Naive thymus-derived CD8-positive, alpha-beta T cell (primary cell): ENCODE results near the gene ADARB2. TPM values are rescaled to one million over a fixed set of nuclear protein-coding genes. Genes with fewer than 3 reads are reported as not detected.

Experiments used
- ATAC-seq, 2 donors: fragments of 150-1000 bp; cut with Tn5 transposase in 1 of 2; sonication (Bioruptor Pico), chemical (Tn5 transposase) in 1 of 2; 1 replicate in 1 of 2; 2 replicates in 1 of 2; pipeline ENCODE4 v1.10.0; 2021; ENCODE audit warnings: mild to moderate bottlenecking in 2 of 2, moderate library complexity in 2 of 2
- POLR2A ChIA-PET: fragments of 350-600 bp; sonication (Branson Sonifier 250); formaldehyde crosslinking; loops from one replicate; lab custom pipeline; 2021; ENCODE audit warnings: antibody characterized with exemption; lab: Charles Lee
- DNase-seq, 10 donors: peaks; one replicate each; pipeline versions ENCODE4 v3.0.0 to v3.0.0-alpha.2; 2020 to 2022
- H3K27ac Mint-ChIP-seq, 10 donors: one replicate each; pipeline ENCODE4 v1.8.0; 2020 to 2022; ENCODE audit warnings: mild to moderate bottlenecking in 10 of 10, mixed read lengths in 10 of 10, moderate library complexity in 4 of 10, inconsistent platforms in 1 of 10
- H3K27me3 Mint-ChIP-seq, 5 donors: one replicate each; pipeline ENCODE4 v1.8.0; 2021 to 2022; ENCODE audit warnings: mixed read lengths in 5 of 5
- H3K36me3 Mint-ChIP-seq, 3 donors: one replicate each; pipeline ENCODE4 v1.8.0; 2020 to 2022; ENCODE audit warnings: mixed read lengths in 3 of 3, mild to moderate bottlenecking in 2 of 3, inconsistent platforms in 1 of 3
- H3K4me1 Mint-ChIP-seq, 4 donors: one replicate each; pipeline ENCODE4 v1.8.0; 2021 to 2022; ENCODE audit warnings: mixed read lengths in 4 of 4
- H3K4me3 Mint-ChIP-seq, 10 donors: one replicate each; pipeline ENCODE4 v1.8.0; 2020 to 2022; ENCODE audit warnings: mild to moderate bottlenecking in 10 of 10, mixed read lengths in 10 of 10, moderate library complexity in 6 of 10, inconsistent platforms in 1 of 10
- H3K9me3 Mint-ChIP-seq, 9 donors: one replicate each; pipeline ENCODE4 v1.8.0; 2020 to 2022; ENCODE audit warnings: mixed read lengths in 9 of 9, mild to moderate bottlenecking in 3 of 9, inconsistent platforms in 1 of 9, moderate library complexity in 1 of 9
- polyA plus RNA-seq, 3 donors: library from polyadenylated mRNA; unstranded; fragments of 300-500 nt; fragmentation: Illumina TruSeq; gene quantifications; one replicate each; pipeline ENCODE4 v1.2.3, GENCODE V29; 2021
- total RNA-seq, 8 experiments: library from RNA in 2 of 8; stranded (reverse) in 2 of 8; gene quantifications; one replicate each; pipeline ENCODE4 v1.2.3 and lab custom pipeline; 2021 to 2026

ADARB2 gene
- total and polyA plus RNA-seq, 5 experiments from 2014 or later, result not detected

DNA sequence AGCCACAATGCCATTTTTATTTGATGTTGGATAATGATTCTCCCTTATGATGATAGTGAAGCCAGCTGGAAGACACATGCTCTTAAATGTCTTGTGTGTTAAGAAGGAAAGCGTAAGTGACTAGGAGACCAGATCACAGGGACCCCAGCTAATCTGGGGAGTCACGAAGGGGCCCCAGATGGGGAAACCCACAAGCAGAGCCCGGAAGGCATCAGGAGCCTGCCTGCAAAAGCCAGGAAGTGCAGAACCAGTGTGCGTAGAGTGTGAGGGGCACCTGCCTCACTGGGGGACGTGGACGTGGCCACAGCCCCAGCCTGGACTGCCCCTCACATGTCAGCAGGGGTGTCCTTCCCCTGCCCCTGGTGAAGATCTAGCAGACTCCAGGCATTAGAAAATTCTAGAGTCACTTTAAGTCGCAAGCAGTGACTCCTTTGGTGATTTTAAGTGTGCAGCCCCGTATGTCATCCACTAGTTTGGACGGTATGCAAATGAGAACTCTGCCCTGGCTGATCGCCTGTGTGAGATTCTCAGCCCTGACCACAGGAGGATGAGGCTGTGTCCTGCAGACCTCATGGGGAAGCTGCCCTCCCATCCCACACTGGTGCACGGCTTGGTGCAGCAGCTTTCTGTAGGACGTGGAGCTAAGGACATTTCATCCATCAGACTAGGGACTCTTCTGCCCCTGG is 438.1 kb downstream of the ADARB2 start:
- POLR2A ChIA-PET, result interaction anchor here (0.7 kb wide), 1 partner anchor 18 kb away, joined by 4 read pairs; no protein-coding TSS in a partner anchor
- peak overlapping the region in 1 of 10 donors; percentile 58 for H3K4me3 Mint-ChIP-seq
- ATAC-seq, result no peak
- H3K9me3 Mint-ChIP-seq, result peaks cover 0 to 3% (median 0%) of the 10 kb centered on the region in 9 donors
- peaks cover 0 to 6% (median under 1%) of the 10 kb centered on the region in 4 donors for H3K4me1 Mint-ChIP-seq
- H3K27ac Mint-ChIP-seq, result no peak overlapping the region
- peaks cover 10 to 42% (median 22%) of the 10 kb centered on the region in 5 donors for H3K27me3 Mint-ChIP-seq
- no peaks in the 10 kb centered on the region for H3K36me3 Mint-ChIP-seq
- no peak for DNase-seq

GRCh38 chr10:1297566-1298301 is 439.6 kb downstream of the ADARB2 start:
- Mint-ChIP-seq H3K4me3 (no peak overlapping the region), H3K4me1 (peaks cover 3 to 13% (median 7%) of the 10 kb centered on the region in 4 donors), H3K27ac (peak overlapping the region in 1 of 10 donors; percentile 46), H3K36me3 (no peaks in the 10 kb centered on the region), H3K27me3 (peaks cover 10 to 57% (median 27%) of the 10 kb centered on the region in 5 donors), H3K9me3 (peaks cover 0 to 3% (median 0%) of the 10 kb centered on the region in 9 donors)
- ATAC-seq (no peak), DNase-seq (no peak)
- POLR2A ChIA-PET, result no interaction called here

DNA sequence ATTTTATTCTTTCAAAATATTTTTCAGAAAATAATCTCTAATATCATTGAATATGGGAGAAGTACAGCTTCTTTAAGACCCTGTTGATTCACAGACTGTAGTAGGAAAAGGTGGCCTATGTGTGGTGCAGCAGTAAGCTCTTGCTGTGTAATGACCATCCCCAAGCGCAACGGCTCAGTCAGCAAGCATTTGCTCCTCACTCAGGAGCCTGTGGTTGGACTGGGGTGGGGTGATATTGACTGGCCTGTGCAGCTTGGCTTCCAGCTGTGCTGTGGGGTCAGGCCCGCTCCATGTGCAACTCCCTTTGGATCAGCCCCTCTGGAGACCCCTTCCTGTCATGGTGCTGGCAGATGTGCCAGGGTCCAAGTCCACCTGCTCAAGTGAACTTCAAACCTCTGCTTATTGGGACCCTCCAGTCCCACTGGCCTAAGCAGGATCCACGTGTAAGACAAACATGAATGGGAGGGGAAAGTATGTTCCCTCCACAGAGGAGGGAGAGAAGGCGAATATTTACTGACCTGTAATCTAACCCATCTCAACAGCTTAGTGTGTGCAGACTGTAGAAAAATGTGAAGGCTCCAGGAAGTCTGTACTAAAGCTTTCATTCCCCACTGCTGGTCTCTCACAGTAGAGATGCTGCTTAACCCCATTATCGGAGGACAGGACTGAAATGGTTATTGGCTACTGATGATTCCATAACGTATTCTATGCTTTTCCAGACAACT is 441.4 kb downstream of the ADARB2 start:
- Mint-ChIP-seq H3K4me1 (peaks cover 3 to 15% (median 7%) of the 10 kb centered on the region in 4 donors), H3K36me3 (no peaks in the 10 kb centered on the region), H3K4me3 (no peak overlapping the region), H3K27ac (no peak overlapping the region), H3K27me3 (peaks cover 14 to 53% (median 31%) of the 10 kb centered on the region in 5 donors), H3K9me3 (peaks cover 0 to 3% (median 0%) of the 10 kb centered on the region in 9 donors)
- POLR2A ChIA-PET, result no interaction called here
- DNase-seq (no peak), ATAC-seq (no peak)

DNA sequence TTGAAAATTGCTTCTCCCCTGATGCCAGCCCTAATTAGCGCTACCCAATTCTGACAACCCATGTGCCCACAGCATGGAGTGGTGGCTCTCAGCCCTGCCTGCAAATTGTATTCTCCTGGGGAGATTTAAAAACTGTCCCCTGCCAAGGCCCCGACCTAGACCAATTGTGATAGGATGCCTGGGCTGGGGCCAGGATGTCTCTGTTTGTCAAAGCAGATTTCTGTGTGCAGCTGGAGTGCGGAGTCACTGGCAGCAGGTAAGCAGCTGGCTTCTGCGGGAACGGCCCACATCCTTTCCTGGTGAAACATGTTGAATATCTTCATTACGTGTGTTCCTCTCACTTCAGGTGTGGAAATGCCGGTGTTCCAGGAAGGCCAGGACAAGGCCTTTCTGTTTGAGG is 442.6 kb downstream of the ADARB2 start:
- peaks cover 3 to 15% (median 7%) of the 10 kb centered on the region in 4 donors for H3K4me1 Mint-ChIP-seq
- POLR2A ChIA-PET, result no interaction called here
- peaks cover 4 to 41% (median 19%) of the 10 kb centered on the region in 5 donors for H3K27me3 Mint-ChIP-seq
- no peak overlapping the region for H3K4me3 Mint-ChIP-seq
- no peaks in the 10 kb centered on the region for H3K36me3 Mint-ChIP-seq
- peaks cover 0 to 3% (median 0%) of the 10 kb centered on the region in 9 donors for H3K9me3 Mint-ChIP-seq
- ATAC-seq, result no peak
- DNase-seq, result no peak
- no peak overlapping the region for H3K27ac Mint-ChIP-seq

DNA sequence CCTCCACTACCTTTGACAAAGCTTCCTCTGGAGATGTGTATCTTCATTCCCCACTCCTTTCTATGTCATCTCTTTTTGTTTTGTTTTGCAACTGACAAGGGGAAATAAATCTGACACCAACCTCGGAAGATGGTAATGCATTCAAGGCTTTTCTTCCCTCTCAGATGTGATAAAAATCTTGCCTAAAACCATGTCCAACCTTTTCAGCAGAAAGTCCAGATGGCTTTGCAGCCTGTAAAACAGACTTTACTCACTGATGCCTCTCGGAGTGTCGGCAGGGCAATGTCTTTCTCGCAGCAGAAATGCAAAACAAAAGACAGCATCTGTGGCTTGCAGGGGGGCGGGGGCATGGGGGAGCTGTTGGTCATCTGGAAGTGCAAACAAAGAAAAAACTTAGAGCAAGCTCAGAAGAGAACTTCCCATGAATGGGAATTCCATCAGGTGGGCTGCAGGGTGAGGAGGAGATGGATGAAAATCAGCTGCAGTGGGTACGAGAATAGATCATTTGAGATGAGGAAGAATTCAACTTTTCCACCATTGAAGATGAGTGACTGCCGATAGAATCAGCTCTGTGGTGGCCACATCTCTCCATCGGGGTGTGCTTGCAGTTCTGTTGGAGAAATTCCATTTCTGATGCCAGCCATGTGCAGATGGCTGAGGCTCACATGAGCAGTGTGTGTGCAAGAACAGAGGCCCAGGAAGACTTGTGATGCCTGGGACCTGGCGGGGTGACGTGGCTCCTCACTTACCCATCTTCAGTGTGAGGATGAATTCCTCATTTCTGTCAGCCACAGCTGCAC is 443.5 kb downstream of the ADARB2 start:
- Mint-ChIP-seq H3K9me3 (peaks cover 0 to 3% (median 0%) of the 10 kb centered on the region in 9 donors), H3K27ac (peak overlapping the region in 2 of 10 donors; percentile 25 to 60), H3K4me3 (no peak overlapping the region), H3K4me1 (peaks cover 3 to 9% (median 7%) of the 10 kb centered on the region in 4 donors), H3K27me3 (peaks cover 4 to 39% (median 17%) of the 10 kb centered on the region in 5 donors), H3K36me3 (no peaks in the 10 kb centered on the region)
- ATAC-seq (no peak), DNase-seq (no peak)
- POLR2A ChIA-PET, result no interaction called here

DNA sequence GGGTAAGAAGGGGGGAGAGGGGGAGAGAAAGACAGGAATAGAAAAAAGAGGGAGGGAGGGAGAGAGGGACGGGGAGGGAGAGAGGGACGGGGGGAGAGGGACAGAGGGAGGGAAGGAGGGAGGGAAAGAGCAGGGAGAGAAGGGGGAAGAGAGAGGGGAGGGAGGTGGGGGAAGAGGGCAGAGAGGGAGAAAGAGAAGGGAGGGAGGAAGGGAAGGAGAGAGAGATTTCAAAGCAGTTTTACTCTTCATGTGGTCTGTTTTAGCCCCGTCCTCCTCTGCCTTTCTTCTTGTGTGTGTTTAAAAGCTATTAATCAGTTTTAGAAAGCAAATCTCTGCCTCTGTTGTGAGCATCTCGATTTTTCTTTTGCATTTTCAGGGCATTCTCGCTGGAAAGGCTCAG is 444.2 kb downstream of the ADARB2 start:
- H3K9me3 Mint-ChIP-seq, result peaks cover 0 to 3% (median 0%) of the 10 kb centered on the region in 9 donors
- no peaks in the 10 kb centered on the region for H3K36me3 Mint-ChIP-seq
- no peak for ATAC-seq
- peak overlapping the region in 1 of 10 donors; percentile 30 for H3K4me3 Mint-ChIP-seq
- peaks cover 3 to 11% (median 7%) of the 10 kb centered on the region in 4 donors for H3K4me1 Mint-ChIP-seq
- H3K27me3 Mint-ChIP-seq, result peaks cover 4 to 39% (median 14%) of the 10 kb centered on the region in 5 donors
- peak overlapping the region in 1 of 10 donors; percentile 25 for H3K27ac Mint-ChIP-seq
- POLR2A ChIA-PET, result no interaction called here
- no peak for DNase-seq

- Mint-ChIP-seq H3K36me3 (no peaks in the 10 kb centered on the region), H3K9me3 (peaks cover 0 to 3% (median 0%) of the 10 kb centered on the region in 9 donors), H3K27me3 (peaks cover 4 to 35% (median 12%) of the 10 kb centered on the region in 5 donors), H3K4me1 (peaks cover 3 to 16% (median 8%) of the 10 kb centered on the region in 4 donors), H3K4me3 (peak overlapping the region in 1 of 10 donors; percentile 22), H3K27ac (peak overlapping the region in 1 of 10 donors; percentile 25)
- POLR2A ChIA-PET, result no interaction called here
- ATAC-seq (no peak), DNase-seq (no peak)
Observed at GRCh38 chr10:1292611-1293031, 444.7 kb downstream of the ADARB2 start.

DNA sequence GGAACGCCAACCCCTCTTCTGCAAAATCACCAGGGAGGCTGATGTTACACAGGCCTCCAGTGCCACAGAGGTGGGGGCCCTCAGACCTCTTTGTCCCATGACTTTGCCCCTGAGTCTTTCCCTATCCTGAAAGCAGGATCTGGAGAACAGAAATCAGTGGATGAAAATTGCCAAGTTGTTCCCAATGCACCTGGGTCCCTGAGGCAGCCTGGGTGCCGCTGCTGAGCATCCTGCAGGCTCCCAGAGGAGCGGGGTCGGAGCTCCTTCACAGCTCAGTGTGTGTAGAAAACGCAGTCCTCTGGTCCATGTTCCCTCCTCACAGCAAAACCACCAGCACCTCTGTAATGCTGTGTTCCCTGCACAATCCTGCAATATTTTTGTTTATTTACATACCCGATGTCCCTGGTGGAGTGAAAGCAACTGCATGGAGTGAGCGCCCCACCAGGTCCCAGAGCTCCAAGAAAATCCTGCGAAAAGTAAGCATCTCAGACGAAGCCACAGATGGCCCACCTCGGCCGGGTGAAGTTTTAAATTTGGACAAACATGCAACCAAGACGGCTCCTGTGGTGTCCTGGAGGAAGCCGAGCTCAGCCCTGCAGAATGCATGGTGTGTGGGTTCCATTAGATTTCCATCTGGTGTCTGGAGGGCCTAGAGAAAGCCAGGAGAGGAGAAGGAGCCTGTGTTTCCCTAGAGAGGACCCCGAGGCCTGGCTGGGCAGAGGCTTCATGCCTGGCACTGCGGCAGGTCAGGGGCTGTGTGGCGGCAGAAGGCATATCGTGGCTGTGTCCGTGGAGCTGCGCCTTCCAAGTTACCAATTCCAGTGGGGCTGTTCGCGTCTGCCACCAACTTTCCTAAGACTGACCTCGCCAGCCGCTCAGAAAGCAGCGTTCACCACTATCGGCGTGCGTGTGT is 445.9 kb downstream of the ADARB2 start:
- H3K27me3 Mint-ChIP-seq, result peaks cover 4 to 29% (median 12%) of the 10 kb centered on the region in 5 donors
- peaks cover 3 to 20% (median 8%) of the 10 kb centered on the region in 4 donors for H3K4me1 Mint-ChIP-seq
- ATAC-seq, result no peak
- no peak overlapping the region for H3K27ac Mint-ChIP-seq
- H3K4me3 Mint-ChIP-seq, result no peak overlapping the region
- no peaks in the 10 kb centered on the region for H3K36me3 Mint-ChIP-seq
- POLR2A ChIA-PET, result no interaction called here
- no peak for DNase-seq
- H3K9me3 Mint-ChIP-seq, result peaks cover 0 to 3% (median 0%) of the 10 kb centered on the region in 9 donors

DNA sequence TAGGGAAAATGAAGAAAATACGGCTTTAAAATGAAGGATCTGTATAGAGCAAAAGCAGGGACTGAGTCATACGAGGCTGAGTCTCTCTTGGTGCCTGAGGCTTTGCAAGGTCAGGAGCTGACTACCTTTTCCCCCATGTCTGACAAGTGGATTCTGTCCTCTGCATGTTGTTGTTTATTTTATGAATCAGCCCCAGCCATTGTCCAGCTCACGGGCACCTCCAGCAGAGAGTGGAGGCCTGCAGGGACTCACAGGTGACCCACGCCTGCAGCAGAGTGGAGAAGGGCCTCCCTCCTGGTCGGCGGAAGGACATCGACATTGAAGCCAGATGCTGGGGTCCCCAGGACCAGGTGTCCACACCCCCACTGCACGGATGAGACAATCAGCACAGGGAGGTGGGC is 447.3 kb downstream of the ADARB2 start:
- peaks cover 3 to 20% (median 8%) of the 10 kb centered on the region in 4 donors for H3K4me1 Mint-ChIP-seq
- DNase-seq (no peak), ATAC-seq (no peak)
- no peaks in the 10 kb centered on the region for H3K9me3 Mint-ChIP-seq
- no peaks in the 10 kb centered on the region for H3K36me3 Mint-ChIP-seq
- POLR2A ChIA-PET, result no interaction called here
- peak overlapping the region in 1 of 10 donors; percentile 62 for H3K27ac Mint-ChIP-seq
- peaks cover 4 to 29% (median 12%) of the 10 kb centered on the region in 5 donors for H3K27me3 Mint-ChIP-seq
- no peak overlapping the region for H3K4me3 Mint-ChIP-seq

DNA sequence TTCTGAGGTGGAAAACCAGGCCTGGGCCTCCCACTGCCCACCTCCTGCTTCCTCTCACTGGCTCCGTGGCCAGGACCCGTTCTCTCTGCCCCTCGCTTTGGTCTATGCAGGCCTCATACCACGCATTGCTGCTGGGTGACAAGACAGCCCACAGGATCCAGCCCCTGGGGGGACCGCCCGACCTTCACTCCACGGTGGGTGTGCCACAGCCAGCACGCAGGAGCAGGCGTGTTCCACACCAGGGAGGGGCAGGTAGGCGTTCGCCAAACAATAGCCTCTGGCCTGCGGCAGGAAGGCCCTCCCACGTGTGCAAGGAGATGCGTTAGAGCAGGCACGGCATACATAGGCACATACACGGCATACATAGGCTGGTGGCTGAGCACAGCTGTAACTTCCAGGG is 447.7 kb downstream of the ADARB2 start:
- Mint-ChIP-seq H3K27ac (no peak overlapping the region), H3K4me1 (peaks cover 3 to 20% (median 8%) of the 10 kb centered on the region in 4 donors), H3K9me3 (no peaks in the 10 kb centered on the region), H3K4me3 (no peak overlapping the region), H3K36me3 (no peaks in the 10 kb centered on the region), H3K27me3 (peaks cover 4 to 24% (median 12%) of the 10 kb centered on the region in 5 donors)
- DNase-seq (no peak), ATAC-seq (no peak)
- POLR2A ChIA-PET, result no interaction called here

DNA sequence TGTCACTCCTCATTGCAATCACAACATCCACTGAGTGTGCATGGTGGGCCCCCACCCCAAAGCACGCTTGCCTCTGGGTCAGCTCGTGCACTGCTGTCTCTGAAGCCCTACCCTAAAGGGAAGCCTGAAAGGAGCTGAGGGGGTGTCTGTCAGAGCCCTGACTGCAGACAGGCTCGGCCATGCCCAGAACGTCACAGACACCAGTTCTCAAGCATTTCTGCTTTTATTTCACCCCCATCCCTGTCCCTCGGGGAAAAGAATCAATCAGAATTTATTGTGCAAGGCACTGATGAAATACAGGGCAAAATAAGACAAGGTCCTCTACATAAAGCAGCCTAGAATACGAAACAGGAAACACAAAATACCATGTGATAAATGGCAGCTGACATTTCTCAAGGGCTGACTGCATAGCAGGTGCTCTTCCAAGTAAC is 449.3 kb downstream of the ADARB2 start:
- Mint-ChIP-seq H3K36me3 (no peaks in the 10 kb centered on the region), H3K4me3 (peak overlapping the region in 2 of 10 donors; percentile 41 to 54), H3K27ac (peak overlapping the region in 2 of 10 donors; percentile 72 to 81), H3K27me3 (peaks cover 5 to 12% (median 8%) of the 10 kb centered on the region in 5 donors), H3K9me3 (no peaks in the 10 kb centered on the region), H3K4me1 (peaks cover 0 to 13% (median 3%) of the 10 kb centered on the region in 4 donors)
- ATAC-seq (peak in 1 of 2 donors; percentile 33), DNase-seq (no peak)
- POLR2A ChIA-PET, result no interaction called here
